Heart left ventricle (tissue), 13 donors: ENCODE measurements around the gene TSSC4.

Source experiments
- CTCF ChIP-seq, 12 donors: fragments of 200-600 bp; sonication (generic) in 4 of 12; IDR thresholded peaks; one replicate each; pipeline versions ENCODE4 v1.5.0 to v1.8.0; 2018 to 2022; ENCODE audit warnings: antibody characterized with exemption in 12 of 12, mild to moderate bottlenecking in 5 of 12
- POLR2A ChIP-seq, 2 donors: fragments of 450-650 bp; IDR thresholded peaks; one replicate each; pipeline ENCODE4 v1.6.1; 2017; ENCODE audit warnings: antibody characterized with exemption in 2 of 2, mild to moderate bottlenecking in 2 of 2, moderate library complexity in 2 of 2
- donor health status: ischemic (EF 13 %, LVEDD 7.1; RV severe dilation, severe dysfunction).
- donor health status: DM: no; HTN: yes; CAD: no.
- donor health status: DM: no; HTN: no; CAD: no.
- donor health status: ischemic (EF 25% LVEDD 6.9; RV normal size, moderate dysfunction).
- donor health status: ischemic (EF 25% LVEDD 5.7; RV mildly dilated, moderate dysfunction).
- donor health status: ischemic (EF 35%, LVEDD 5.7; RV mildly dilated, moderate dysfunction).
- donor health status: nonischemic (EF 11% LVEDD 7.7; RV severe dilation, severe dysfunction).
- donor health status: DM: yes; HTN: yes; CAD: no.
- donor health status: PGD.
- donor health status: ischemic (EF 29% LVEDD 5.4; RV normal size, mild dysfunction).
- donor health status: nonischemic (EF 23%, LVEDD 6.1; RV moderate dilation, normal function).

GRCh38 chr11:2365571-2366210 is 34.9 kb upstream of the TSSC4 start:
- TF ChIP-seq CTCF (IDR thresholded peaks at IDR 0.05) (no peak), POLR2A (IDR thresholded peaks at IDR 0.05) (no peak)
